ENCODE results near the gene ASCL5.

GRCh38 chr1:201064806-201065205, 62.2 kb downstream of the ASCL5 start:
- no peak for TF ChIP-seq POLR2A (IDR thresholded peaks at IDR 0.05; ENCODE audit: low read length)
- no peak for TF ChIP-seq GATA1 (IDR thresholded peaks at IDR 0.05; ENCODE audit: low read depth, low read length)

Data from erythroblast (primary cell).